GM18873 (cell line): ENCODE measurements around the gene GABRB2.
"Not testable (repeated sequence)": the region's sequence is repeated elsewhere in the genome, so short reads cannot be mapped to it uniquely, and the experiment has no call there.

Experiments used
- ATAC-seq: cut with Tn5 transposase; IDR thresholded peaks from one replicate; pipeline ENCODE4 v1.9.1; 2021; ENCODE audit warnings: mild to moderate bottlenecking, moderate library complexity, moderate number of reproducible peaks; ENCODE audit not compliant: unreplicated experiment, low FRiP score

GABRB2 gene

GRCh38 chr5:161261668-161262323, 284.7 kb downstream of the GABRB2 start:
- no peak for ATAC-seq

DNA sequence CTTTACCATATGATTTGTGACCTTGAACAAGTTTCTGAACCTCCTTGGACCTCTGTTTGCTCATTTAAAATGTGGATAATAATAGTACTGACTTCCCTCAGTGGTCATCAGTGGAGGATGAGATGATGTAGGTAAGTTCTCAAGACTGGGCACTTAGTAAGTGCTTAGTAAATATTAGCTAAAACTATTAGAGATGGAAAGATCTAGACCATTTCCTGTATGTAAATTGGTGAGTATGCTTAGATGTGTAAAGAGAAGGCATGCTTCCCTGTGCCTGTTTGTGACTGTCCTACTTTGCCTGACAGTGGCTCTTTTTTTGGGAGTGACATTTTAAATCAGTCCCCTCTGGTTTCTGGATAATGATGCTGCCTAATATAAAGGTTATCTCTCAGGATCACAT, 288.1 kb downstream of the GABRB2 start:
- ATAC-seq: peak; percentile 44

- ATAC-seq: no peak
Observed at GRCh38 chr5:161256957-161257356, 289.6 kb downstream of the GABRB2 start.

- not testable (repeated sequence) for ATAC-seq
Observed at GRCh38 chr5:161252955-161253354, 293.6 kb downstream of the GABRB2 start.

DNA sequence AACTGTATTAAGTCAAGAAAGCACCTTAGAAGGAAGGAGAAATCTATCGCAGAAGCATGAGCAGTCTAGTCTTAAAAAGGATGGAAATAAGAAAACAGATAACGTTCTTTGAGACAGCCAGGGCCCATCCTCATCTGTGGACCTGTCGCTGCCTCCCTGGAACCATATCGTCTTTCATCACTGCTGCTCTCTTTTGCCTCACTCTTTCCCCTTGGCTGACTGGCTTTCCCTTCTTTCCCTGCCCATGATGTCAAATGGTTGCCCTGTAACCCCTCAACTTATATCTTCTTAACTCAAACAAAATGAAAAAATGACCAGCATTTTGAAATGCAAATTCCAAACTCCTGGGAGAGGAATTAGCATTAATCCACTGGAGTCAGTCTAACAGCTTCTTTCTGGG, 299.8 kb downstream of the GABRB2 start:
- ATAC-seq: no peak

- ATAC-seq: not testable (repeated sequence)
Observed at GRCh38 chr5:161245846-161246245, 300.7 kb downstream of the GABRB2 start.
